Activated CD8-positive, alpha-beta memory T cell treated with anti-CD3 and anti-CD28 coated beads for 4 hours (primary cell): ENCODE measurements around the gene NDRG3.
"Not testable (repeated sequence)": the region's sequence is repeated elsewhere in the genome, so short reads cannot be mapped to it uniquely, and the experiment has no call there.

Experiments
- DNase-seq, 2 donors: peaks; one replicate each; pipeline ENCODE4 v3.0.0-alpha.2; 2020; ENCODE audit warnings: low read depth in 2 of 2

The NDRG3 gene

GRCh38 chr20:36644032-36644705 lies 101.7 kb downstream of the NDRG3 start:
- peak; percentile 34 to 44 for DNase-seq

DNA sequence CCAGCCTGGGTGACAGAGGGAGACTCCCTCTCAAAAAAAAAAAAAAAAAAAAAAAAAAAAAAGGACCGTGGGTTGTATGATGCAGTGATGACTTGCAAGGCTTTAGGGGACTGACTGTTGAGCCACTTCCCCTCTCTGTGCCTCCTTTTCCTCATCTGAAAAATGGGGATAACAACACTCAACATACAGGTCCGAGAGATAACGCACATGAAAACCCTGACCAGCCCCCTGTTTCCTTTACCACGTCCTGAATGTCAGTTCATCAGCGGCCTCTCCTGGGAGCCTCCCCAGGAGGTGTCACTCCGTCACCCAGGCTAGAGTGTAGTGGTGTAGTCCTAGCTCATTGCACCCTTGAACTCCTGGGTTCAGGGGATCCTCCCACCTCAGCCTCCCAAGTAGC lies 103.8 kb downstream of the NDRG3 start:
- no peak for DNase-seq

DNA sequence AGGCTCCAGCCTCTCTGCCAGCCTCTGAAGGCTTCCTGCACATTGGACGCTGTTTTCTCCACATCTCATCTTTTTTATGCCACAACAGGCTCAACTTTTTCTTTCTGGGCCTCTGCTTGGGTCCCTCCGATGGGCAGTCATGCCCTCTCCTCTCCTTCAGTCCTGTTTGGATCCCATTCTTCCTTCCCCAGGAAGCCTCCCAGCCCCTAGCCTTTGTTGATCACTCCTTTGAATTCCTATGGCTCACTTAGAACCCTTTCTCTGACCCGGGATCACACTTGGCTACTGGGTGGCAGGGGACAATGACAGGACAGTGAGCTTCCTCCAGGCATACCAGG lies 104.4 kb downstream of the NDRG3 start:
- DNase-seq: no peak

DNA sequence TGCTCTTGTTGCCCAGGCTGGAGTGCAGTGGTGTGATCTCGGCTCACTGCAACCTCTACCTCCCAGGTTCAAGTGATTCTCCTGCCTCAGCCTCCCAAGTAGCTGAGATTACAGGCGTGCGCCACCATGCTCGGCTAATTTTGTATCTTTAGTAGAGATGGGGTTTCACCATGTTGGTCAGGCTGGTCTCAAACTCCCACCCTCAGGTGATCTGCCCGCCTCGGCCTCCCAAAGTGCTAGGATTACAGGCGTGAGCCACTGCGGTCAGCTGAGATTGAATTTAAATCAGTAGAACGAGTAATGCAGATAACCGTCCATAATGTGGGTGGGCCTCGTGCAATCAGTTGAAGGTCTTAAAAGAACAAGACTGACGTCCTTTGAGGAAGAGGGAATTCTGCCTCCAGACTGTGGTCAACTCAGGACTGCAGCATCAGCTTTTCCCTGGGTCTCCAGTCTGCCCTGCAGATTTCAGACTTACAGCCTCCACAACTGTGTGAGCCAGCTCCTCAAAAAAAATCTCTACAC lies 107.0 kb downstream of the NDRG3 start:
- not testable (repeated sequence) for DNase-seq

DNA sequence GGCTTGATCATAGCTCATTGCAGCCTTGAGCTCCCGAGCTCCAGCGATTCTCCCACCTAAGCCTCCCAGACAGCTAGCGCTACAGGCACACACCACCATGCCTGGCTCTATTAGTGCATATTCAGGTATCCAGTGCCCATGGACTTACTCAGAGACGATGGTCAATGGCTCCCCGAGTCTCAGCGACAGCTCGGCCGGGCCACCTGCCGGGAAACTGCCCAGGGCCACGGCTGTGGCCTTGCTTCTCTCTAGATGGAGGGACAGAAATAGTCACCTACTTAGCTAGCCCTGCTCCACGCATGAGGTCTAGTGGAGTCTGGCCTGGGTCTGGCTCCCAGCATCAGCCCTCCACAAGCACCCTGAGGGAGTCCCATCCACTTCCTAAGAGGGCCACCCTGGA lies 111.5 kb downstream of the NDRG3 start:
- DNase-seq: no peak

DNA sequence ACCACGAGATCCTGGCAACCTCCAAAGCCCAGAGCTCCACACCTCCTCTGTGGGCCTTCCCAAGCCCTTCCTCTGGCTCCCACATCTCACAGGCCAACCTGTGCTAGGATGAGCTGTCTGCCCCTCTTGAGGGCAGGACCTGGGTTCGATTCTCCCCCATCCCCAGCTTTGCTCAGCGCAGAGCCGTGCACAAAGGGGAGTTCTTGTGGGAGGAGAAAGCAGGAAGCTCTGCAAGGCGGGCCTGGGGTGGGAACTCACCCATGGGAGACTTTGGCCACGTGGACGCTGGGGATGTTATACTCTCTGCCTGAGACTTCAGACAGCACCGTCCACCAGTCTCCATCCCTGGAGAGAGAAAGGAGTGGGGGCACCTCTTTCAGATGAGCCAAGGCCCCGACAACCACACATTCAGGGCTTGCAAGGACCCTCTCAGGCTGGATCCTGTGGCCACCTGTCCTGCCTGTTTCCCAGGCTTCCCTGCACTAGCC lies 112.6 kb downstream of the NDRG3 start:
- no peak for DNase-seq

DNA sequence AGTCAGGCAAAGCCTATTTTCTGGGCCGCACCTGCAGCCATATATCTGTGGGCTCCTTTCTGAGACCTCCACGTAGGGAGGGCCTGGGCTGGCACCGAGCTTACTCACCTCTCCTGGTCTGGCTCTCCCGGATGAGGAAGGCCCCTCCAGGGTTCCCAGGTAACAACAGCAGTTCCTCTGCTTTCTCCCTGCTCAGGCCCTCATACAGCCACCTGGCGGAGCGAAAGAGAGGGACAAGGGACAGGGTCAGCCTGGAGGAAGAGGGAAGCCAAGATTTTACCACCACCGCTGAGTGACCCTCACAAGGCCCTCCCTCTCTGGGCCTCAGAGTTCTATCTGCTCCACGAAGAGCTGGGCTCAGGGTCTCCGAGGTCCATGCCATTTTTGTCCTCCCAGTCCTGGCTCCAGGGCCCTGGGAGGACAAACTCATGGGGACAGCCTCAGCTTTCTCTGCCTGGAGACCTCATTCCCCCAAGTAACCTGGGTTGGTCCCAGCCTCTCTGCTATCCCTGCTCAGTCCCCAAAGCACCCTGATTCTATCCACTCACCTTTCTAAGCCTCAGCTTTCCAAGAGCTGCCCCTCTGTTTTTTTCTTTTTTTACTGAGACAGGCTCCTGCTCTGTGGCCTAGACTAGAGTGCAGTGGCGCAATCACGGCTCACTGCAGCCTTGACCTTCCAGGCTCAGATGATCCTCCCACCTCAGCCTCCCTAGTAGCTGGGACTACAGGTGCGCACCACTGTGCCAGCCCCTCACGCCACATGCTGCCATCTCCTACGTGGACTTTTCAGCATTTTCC lies 113.2 kb downstream of the NDRG3 start:
- no peak for DNase-seq

- DNase-seq: no peak
These were observed 113.8 kb downstream of the NDRG3 start for GRCh38 chr20:36632147-36632486.

DNA sequence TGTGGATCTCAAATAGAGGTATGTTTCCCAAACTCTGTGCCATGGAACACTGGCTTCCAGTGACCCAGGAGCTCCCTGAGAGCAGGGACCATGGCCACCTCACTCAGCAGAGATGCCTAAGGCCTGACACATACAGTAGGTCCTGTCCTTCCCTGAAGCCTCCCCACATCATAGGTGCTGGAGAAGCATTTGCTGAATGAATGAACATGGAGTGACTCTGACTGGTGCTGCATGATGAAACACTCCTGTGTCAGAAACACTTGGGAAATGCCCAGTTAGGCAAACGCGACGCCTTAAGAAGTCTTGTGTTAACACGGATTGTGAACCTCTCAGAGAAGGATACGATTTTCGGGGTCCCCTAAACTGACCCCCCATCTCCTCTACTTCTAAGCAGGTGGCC lies 114.2 kb downstream of the NDRG3 start:
- no peak for DNase-seq

DNA sequence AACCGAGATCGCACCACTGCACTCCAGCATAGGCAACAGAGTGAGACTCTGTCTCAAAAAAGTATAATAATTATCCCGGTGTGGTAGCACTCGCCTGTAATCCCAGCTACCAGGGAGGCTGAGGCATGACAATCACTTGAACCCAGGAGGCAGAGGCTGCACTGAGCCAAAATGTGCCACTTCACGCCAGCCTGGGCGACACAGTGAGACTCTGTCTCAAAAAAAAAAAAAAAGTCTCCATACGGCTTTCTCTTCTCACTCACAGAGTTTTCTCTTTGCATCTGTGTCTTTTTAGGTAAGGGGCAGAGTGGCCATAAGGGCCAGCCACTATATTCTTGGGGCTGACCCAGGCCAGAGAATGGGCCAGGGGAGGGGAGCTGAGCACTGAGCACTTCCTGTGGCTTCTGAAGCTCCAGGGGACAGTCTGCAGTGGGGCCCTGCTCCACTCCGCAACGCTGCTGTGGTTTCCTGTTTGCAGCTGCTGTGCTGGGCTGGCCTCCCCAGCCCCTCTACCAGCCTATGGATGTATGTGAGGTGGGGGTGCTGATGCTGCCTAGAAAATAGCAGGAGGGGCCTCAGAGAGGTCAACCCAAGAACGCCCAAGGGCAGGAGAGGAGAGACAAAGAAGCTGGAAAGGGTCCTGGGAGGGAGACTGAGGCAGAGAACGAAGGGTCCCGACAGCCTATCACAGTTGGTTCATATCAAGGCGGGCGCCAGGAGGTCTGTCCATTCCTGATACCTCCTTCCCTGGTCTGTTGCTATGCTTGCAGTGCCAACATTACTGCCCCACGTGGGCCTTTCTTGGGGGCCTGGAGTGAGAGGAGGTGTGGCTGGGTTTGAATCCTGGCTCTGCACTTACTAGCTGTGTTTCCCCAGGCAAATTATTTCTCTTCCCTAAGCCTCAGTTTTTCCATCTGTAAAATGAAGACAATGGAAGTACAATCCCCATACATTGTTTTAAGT lies 115.9 kb downstream of the NDRG3 start:
- no peak for DNase-seq

- no peak for DNase-seq
These were observed 117.8 kb downstream of the NDRG3 start for GRCh38 chr20:36628076-36628475.

GRCh38 chr20:36624944-36625324 lies 121.0 kb downstream of the NDRG3 start:
- DNase-seq: no peak

GRCh38 chr20:36624068-36624943 lies 121.6 kb downstream of the NDRG3 start:
- DNase-seq: no peak

DNA sequence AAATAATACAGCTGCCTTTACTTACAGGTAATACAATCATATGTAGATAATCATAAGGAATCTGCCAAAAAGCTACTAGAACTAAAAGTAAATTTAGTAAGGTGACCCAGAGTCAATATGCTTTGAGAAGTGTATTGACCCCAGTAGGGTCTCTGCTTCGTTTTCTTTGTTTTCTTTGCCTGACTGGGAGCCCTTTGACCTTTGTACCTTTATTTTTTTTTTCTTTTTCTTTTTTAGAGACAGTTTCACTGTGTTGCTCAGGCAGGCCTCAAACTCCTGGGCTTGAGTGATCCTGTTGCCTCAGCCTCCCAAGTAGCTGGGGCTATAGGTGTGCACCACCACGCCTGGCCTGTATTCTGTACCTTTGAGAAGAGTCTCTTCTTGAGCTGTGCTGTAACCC lies 122.4 kb downstream of the NDRG3 start:
- DNase-seq: no peak

DNA sequence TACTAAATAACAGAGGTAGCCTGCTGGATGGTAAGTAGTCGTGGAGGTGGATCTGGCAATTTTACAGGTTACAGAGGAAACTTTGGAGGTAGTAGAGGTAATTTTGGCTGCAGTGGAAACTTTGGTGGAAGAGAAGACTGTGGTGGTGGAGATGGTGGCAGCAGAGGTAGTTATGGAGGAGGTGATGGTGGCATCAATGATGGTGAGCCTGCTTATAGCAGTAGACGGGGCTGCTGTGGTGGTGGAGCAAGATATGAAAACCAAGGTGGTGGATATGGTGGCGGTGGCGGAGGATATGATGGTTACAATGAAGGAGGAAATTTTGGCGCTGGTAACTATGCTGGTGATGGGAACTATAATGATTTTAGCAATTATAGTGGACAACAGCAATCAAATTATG lies 125.0 kb downstream of the NDRG3 start:
- no peak for DNase-seq

DNA sequence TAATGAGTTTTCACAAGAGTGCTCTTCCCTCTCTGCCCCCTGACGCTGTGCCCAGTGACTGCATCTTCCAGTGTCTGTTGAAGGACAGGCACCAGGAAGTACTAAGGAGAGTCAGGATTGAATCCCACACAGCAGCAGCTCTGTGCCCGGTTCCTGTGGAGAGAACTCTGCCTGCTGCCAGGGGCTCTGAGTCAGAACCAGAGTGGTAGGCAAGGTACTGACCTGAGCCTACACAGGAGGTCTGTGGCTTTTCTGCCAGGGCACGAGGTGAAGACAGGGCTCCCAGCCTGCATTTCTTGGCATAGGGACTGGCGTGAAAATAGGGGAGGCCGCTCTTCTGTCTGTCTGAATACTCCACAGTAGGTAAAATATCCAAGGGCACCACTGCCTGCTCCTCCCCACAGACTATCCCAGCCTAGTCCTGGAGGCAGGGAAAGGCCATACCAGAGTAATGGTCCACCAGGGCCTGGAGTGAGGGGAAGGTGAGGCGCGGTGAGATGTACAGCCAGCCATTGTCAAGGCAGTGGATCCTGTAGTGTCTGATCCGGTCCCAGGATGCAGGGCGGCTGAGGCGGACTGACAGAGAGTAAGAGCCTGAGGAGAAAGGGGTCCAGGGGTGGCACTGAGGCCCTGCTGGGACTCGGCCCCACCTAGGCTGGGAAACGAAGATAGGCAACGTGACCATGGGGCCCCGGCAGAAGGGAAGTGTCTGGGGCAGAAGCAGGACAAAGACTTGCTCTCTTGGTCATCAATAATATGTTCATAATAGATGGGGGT lies 130.9 kb downstream of the NDRG3 start:
- DNase-seq: no peak

- DNase-seq: no peak
These were observed 131.9 kb downstream of the NDRG3 start for GRCh38 chr20:36613974-36614373.

- DNase-seq: no peak
These were observed 134.3 kb downstream of the NDRG3 start for GRCh38 chr20:36611625-36612024.

- not testable (repeated sequence) for DNase-seq
These were observed 137.5 kb downstream of the NDRG3 start for GRCh38 chr20:36608388-36608728.

DNA sequence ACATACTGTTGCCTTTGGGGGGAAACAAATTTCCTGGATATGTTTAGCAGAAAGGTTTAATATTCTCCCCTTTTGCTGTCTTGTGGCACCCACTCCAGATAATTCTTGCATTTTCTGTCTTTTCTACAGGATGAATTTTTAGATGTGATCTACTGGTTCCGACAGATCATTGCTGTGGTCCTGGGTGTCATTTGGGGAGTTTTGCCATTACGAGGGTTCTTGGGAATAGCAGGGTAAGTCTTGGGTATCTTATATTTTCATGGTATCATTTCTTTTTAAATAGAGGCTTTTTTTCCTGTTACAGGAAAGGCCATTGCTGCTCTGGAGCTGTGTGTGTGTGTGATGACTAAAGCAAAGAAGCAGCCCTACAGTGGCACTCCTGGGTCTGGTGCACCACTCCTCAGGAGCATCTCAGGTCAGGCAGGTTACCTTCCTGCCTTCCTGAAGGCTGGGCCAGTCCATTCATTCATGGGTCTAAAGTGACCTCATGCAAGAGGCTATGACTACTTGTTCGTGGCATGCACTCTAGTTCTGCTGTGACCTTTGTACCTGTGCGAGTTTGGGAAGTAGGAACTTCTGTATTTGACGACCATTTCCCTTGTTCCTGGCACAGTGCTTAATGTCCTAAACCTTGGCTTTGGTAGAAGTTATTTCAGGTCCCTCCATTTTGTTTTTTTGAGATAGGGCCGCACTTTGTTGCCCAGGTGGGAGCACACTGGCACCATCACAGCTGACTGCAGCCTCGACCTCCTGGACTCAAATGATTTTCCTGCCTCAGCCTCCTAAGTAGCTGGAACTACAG lies 138.1 kb downstream of the NDRG3 start:
- no peak for DNase-seq
